ENCODE measurements around the gene P2RX3.

The P2RX3 gene

DNA sequence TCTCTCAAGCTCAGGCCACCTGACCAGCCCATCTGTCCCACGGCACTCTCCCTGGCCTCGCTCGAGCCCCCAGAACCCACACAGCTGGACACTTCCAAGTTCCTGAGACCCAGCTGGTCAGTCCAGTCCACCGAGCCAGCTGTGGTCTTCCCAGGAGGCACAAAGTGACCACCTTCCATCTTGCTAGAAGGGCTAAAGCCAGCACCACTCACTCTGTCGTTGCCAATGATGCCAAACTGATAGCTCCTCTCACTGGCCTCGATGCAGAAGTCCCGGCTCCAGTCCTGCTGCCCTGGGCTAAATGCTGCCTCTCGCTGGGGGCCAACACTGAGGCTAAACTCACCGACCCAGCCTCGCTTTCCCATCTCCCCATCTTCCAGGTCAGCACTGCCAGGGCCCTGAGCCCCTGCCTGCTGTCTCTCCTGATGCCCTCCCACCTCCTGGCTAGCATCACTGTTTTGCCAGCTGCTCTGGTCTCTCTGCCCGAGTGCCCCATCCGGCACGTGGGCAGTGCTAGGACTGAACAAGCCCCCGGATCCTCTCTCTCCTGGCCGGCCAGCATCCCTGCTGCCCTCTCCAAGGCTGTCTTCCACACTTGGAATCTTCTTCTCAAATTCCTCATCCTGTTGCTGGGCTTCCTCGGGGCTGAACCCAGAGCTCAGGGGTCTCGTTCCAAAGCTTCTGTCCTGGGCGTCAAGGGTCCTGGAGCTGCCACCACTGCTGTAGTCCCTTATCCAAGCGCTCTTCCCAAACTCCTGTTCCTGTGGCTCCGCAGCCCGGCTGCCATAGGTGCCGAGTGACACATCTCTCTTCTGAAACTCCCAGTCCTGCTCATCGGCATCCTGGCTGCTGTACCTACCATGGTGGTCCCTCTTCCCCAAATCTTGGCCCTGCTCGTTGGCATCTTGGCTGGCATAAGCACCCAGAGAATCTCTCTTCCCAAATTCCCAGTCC is 28.8 kb upstream of the P2RX3 start:
- no peak for DNase-seq (ENCODE audit: low read depth in 1 of 2, low spot score in 1 of 2)

- DNase-seq (ENCODE audit: low read depth in 1 of 2, low spot score in 1 of 2), result no peak
Observed at GRCh38 chr11:57310091-57310490, 28.1 kb upstream of the P2RX3 start.

DNA sequence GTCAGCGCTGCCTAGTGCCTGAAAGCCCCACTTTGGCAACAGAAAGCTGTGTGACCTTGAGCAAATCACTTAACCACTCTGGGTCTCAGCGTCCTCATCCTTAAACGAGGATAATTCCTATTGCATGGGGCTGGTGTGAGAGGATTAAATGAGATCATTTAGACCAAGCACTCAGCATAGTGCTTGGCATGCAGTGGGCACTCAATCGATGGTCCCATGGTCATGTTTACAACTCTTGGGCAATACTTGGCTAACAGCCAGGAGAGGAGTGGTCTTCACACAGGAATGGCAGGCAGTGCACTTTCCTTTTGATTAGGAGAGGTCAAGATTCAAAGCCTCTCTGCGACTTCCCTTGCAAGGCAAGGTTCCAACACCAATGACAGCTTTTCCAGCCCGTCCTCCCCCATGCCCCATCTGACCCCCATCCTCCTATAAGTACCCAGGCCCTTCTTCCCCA is 27.5 kb upstream of the P2RX3 start:
- no peak for DNase-seq (ENCODE audit: low read depth in 1 of 2, low spot score in 1 of 2)

- DNase-seq (ENCODE audit: low read depth in 1 of 2, low spot score in 1 of 2), result peak in 1 of 2 donors; percentile 20
Observed at GRCh38 chr11:57311109-57311936, 26.8 kb upstream of the P2RX3 start.

DNA sequence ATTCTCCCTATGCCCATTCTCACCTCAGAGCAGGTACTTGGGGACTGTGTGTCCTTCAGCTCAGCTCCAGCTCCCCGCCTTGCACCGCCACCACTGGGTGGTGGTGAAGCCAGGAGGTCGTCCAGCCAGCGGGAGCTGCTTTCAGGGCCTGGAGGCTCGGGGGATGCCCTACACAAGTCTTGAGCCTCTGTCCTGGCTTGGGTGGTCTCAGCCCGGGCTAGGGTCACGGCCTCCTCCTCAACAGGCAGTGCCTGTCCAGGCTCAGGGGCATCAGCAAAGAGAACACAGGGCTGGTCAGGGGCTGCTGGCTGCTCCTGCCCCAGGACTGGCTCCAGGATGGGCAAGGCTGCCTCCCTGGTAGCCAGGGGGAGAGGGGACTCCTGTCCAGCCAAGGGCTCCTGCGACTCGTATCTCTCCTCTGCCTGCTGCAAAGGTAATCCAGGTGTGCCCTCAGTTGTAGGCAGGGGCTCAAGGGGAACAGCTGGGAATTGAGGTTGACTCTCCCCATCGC is 25.6 kb upstream of the P2RX3 start:
- no peak for DNase-seq (ENCODE audit: low read depth in 1 of 2, low spot score in 1 of 2)

- DNase-seq (ENCODE audit: low read depth in 1 of 2, low spot score in 1 of 2), result no peak
Observed at GRCh38 chr11:57313071-57313787, 24.9 kb upstream of the P2RX3 start.

GRCh38 chr11:57313788-57314135 is 24.4 kb upstream of the P2RX3 start:
- DNase-seq (ENCODE audit: low read depth in 1 of 2, low spot score in 1 of 2), result no peak

- no peak for DNase-seq (ENCODE audit: low read depth in 1 of 2, low spot score in 1 of 2)
Observed at GRCh38 chr11:57314221-57314973, 23.8 kb upstream of the P2RX3 start.

GRCh38 chr11:57315491-57315890 is 22.7 kb upstream of the P2RX3 start:
- DNase-seq (ENCODE audit: low read depth in 1 of 2, low spot score in 1 of 2), result no peak

DNA sequence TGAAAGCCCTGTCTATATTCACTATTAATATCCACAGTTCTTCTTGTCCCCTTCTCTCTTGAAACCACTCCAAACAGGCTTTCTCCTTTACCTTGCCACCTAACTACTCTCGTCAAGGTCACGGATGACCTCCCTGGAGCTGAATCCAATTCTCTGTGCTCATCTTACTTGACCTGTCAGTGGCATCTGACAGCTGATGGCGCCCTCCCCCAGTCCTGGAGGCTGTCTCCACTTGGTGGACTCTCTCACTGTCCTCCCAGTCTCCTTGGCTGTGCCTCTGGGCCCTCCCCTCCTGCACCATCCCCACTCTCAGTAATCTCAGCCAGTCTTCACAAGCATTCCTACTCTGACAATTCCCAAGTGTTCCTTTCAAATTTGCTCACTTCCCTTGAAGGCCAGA is 22.1 kb upstream of the P2RX3 start:
- no peak for DNase-seq (ENCODE audit: low read depth in 1 of 2, low spot score in 1 of 2)

GRCh38 chr11:57318178-57318577 is 20.0 kb upstream of the P2RX3 start:
- DNase-seq (ENCODE audit: low read depth in 1 of 2, low spot score in 1 of 2), result no peak

- no peak for DNase-seq (ENCODE audit: low read depth in 1 of 2, low spot score in 1 of 2)
Observed at GRCh38 chr11:57320067-57320718, 18.0 kb upstream of the P2RX3 start.

GRCh38 chr11:57320719-57321387 is 17.3 kb upstream of the P2RX3 start:
- no peak for DNase-seq (ENCODE audit: low read depth in 1 of 2, low spot score in 1 of 2)

GRCh38 chr11:57321388-57322255 is 16.5 kb upstream of the P2RX3 start:
- DNase-seq (ENCODE audit: low read depth in 1 of 2, low spot score in 1 of 2), result no peak

GRCh38 chr11:57322256-57323166 is 15.6 kb upstream of the P2RX3 start:
- no peak for DNase-seq (ENCODE audit: low read depth in 1 of 2, low spot score in 1 of 2)

DNA sequence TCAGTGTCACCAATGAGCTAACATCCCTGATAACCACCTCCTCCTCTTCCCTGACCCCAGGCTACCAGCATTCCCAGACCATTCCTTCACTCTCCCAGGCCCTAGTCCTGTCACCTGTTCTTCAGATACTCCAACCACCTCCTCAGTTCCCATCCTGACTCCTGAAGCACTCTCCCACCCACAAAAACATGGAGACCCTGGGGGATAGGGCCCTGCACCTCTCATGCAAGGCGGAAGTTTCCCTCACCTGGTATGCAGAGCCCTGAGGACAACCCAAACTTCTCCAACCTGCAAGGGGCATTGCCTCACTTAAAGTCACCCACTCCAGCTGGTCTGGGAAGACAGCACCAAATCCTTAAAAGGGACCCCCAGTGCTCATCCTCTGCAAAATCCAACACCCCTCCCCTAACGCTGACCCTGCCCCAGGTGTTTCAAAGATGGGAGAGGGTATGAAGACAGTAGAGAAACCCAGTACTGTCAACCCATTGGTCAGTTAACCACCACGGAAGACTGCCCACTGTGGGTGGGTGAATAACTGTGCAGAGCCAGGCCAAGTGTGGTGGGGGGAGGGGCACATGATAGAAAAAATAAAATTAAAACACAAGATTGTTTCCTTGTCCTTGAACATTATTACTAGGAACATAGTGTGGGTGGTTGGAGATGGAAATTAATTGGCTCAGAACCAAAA is 14.8 kb upstream of the P2RX3 start:
- no peak for DNase-seq (ENCODE audit: low read depth in 1 of 2, low spot score in 1 of 2)

- no peak for DNase-seq (ENCODE audit: low read depth in 1 of 2, low spot score in 1 of 2)
Observed at GRCh38 chr11:57323855-57324153, 14.3 kb upstream of the P2RX3 start.

Measured in activated T-helper 1 cell treated with anti-CD3 and anti-CD28 coated beads, Interleukin-2, amount 50 U/mL, for 16 hours (primary cell).